Testis (tissue), 3 donors: ENCODE data around the gene FIBCD1. TPM values are rescaled to one million over a fixed set of nuclear protein-coding genes. Genes with fewer than 3 reads are reported as not detected.

Source experiments
- DNase-seq: peaks from one replicate; pipeline ENCODE4 v3.0.0-alpha.2; 2019
- H3K27ac ChIP-seq, 2 donors: fragments of 200-600 bp; sonication (generic); one replicate each; pipeline ENCODE4 v1.5.1; 2019
- H3K27me3 ChIP-seq: fragments of 200-600 bp; sonication (generic); one replicate; pipeline ENCODE4 v1.5.1; 2019
- H3K36me3 ChIP-seq: fragments of 200-600 bp; sonication (generic); one replicate; pipeline ENCODE4 v1.5.1; 2017; ENCODE audit warnings: low read depth; ENCODE audit errors: missing control alignments
- H3K4me1 ChIP-seq: fragments of 200-600 bp; sonication (generic); one replicate; pipeline ENCODE4 v1.5.1; 2019
- H3K4me3 ChIP-seq, 2 donors: fragments of 200-600 bp; sonication (generic); one replicate each; pipeline ENCODE4 v1.5.1; 2017 to 2019
- H3K9me3 ChIP-seq: fragments of 200-600 bp; sonication (generic); one replicate; pipeline ENCODE4 v1.5.1; 2017
- POLR2A ChIP-seq: fragments of 450-650 bp; IDR thresholded peaks from one replicate; pipeline ENCODE4 v1.6.1; 2017; ENCODE audit warnings: antibody characterized with exemption, mild to moderate bottlenecking, moderate library complexity
- WGBS, 2 donors: methylation state at CpG; one replicate each; pipeline ENCODE4 v1.1.5; 2018; 5-methylcytosine and 5-hydroxymethylcytosine counted together
- intact Hi-C: fragments of 100-400 bp; cut with DNase I; formaldehyde crosslinking; loops from one replicate; pipeline ENCODE4 v1.15.1; 2023; ENCODE audit warnings: low total_unique reads
- polyA plus RNA-seq: library from polyadenylated mRNA; stranded (reverse); fragments of 350-450 nt; fragmentation: Illumina TruSeq; extraction: RNeasy Lipid Tissue Mini Kit (QIAGEN cat#74804); gene quantifications from one replicate; pipeline ENCODE4 v1.2.3, GENCODE V29; 2014; ENCODE audit warnings: low read depth, low replicate concordance; ENCODE audit not compliant: insufficient read depth
- total RNA-seq, 2 donors: library from RNA; depleted of rRNA; stranded (reverse); fragments of >200 nt; gene quantifications; one replicate each; pipeline ENCODE4 v1.2.3, GENCODE V29; 2016
- TF ChIP-seq, protein P1 (sequence below), 3 experiments: fragments of 450-650 bp in 2 of 3; fragments of 200-600 bp in 1 of 3; sonication (generic) in 1 of 3; IDR thresholded peaks; one replicate each; pipeline ENCODE4 v1.5.1; 2016 to 2019; ENCODE audit warnings: antibody characterized with exemption in 3 of 3, mild to moderate bottlenecking in 2 of 3, moderate library complexity in 1 of 3

Gene FIBCD1
- total and polyA plus RNA-seq, 3 donors from 2014 or later, result 20.8 to 33.5 (median 29.1) TPM

DNA sequence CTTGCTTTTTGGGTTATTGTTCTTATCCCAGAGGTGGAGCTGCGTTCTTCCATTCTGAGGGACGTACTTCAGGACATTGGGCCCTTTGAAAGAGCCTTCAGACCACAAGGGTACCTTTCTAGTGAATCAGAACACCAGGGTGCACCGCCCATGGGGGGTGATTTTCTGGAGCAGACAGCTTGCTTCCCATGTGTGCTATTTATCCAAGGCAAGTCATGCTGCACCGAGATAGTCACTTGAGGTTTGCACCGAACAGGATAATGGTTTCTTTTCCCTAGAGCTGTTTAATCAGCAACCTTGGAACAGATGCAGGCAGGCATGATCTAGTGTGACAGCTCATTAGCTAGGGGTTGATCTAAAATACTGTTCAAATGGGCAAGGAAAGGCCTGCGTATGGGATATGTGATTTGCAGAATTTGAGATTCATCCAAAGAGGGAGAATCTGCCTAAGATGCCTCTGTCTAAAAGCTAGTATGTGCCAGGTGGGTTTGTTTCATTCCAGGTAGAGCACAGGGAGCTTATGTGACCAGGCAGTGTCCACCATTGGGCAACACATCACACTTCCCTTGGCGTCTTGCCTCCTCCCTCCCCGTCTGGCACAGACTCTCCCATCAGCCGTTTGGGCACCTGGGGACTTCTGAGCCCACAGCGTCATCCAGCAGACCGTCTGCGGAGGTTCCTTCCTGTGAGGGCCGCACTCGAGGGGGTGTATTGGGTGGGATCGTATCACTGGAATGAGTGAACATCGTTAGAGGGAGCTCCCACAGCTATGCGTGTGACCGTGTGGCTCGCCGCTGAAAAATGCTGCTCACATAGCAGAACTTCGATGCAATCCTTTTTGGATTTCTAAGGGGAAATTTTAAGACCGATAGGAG, 80.9 kb downstream of the FIBCD1 start:
- no peak for DNase-seq
- no peaks in the 10 kb centered on the region for H3K4me1 ChIP-seq
- TF ChIP-seq, protein P1, sequence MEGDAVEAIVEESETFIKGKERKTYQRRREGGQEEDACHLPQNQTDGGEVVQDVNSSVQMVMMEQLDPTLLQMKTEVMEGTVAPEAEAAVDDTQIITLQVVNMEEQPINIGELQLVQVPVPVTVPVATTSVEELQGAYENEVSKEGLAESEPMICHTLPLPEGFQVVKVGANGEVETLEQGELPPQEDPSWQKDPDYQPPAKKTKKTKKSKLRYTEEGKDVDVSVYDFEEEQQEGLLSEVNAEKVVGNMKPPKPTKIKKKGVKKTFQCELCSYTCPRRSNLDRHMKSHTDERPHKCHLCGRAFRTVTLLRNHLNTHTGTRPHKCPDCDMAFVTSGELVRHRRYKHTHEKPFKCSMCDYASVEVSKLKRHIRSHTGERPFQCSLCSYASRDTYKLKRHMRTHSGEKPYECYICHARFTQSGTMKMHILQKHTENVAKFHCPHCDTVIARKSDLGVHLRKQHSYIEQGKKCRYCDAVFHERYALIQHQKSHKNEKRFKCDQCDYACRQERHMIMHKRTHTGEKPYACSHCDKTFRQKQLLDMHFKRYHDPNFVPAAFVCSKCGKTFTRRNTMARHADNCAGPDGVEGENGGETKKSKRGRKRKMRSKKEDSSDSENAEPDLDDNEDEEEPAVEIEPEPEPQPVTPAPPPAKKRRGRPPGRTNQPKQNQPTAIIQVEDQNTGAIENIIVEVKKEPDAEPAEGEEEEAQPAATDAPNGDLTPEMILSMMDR (IDR thresholded peaks at IDR 0.05), result no peak
- TF ChIP-seq POLR2A, result no peak
- WGBS, 2 donors, result 66 to 72% methylated on average over 22 of the region's 22 CpGs
- H3K27me3 ChIP-seq, result no peaks in the 10 kb centered on the region
- no peak overlapping the region for H3K4me3 ChIP-seq
- no peaks in the 10 kb centered on the region for H3K9me3 ChIP-seq
- intact Hi-C loops, result no loop called here
- H3K27ac ChIP-seq, result peak overlapping the region in 1 of 2 donors; percentile 72
- H3K36me3 ChIP-seq, result no peaks in the 10 kb centered on the region

DNA sequence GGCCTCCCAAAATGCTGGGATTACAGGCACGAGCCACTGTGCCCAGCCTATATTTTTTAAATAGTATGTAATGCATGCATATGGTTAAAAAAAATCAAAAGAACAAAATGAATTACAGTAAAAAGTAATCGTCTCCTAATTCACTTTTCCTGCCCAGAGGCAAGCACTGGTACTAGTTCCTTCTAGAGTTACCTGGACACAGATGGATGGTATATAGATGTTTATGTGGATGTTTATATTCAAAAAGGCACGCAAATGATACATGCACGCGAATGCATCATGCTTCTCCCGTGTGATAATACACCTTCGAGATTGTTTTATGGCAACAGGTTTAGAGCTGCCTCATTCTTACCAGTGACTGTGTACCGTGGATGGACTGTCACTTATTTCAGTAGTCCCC, 82.6 kb downstream of the FIBCD1 start:
- no peaks in the 10 kb centered on the region for H3K4me1 ChIP-seq
- H3K9me3 ChIP-seq, result no peaks in the 10 kb centered on the region
- intact Hi-C loops, result no loop called here
- H3K27me3 ChIP-seq, result no peaks in the 10 kb centered on the region
- WGBS, 2 donors, result 85 to 87% methylated on average over 8 of the region's 8 CpGs
- DNase-seq, result no peak
- H3K4me3 ChIP-seq, result no peak overlapping the region
- TF ChIP-seq POLR2A, result no peak
- TF ChIP-seq, protein P1 (IDR thresholded peaks at IDR 0.05), result no peak
- H3K36me3 ChIP-seq, result no peaks in the 10 kb centered on the region
- H3K27ac ChIP-seq, result no peak overlapping the region

DNA sequence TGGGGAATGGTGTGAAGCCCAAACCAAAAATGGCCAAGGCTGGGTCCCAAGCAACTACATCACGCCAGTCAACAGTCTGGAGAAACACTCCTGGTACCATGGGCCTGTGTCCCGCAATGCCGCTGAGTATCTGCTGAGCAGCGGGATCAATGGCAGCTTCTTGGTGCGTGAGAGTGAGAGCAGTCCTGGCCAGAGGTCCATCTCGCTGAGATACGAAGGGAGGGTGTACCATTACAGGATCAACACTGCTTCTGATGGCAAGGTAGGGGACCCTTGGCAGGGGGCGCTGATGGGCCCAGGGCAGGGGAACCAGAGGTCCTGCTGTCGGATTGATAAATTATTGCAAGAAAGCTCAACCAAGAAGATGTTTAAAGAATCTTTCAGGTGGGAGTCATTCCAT, 84.2 kb downstream of the FIBCD1 start:
- WGBS, 2 donors, result 88 to 93% methylated on average over 7 to 9 of the region's 9 CpGs
- no peak for TF ChIP-seq POLR2A
- TF ChIP-seq, protein P1 (IDR thresholded peaks at IDR 0.05), result no peak
- Histone ChIP-seq H3K27me3 (no peaks in the 10 kb centered on the region), H3K4me3 (no peak overlapping the region), H3K9me3 (no peaks in the 10 kb centered on the region), H3K36me3 (no peaks in the 10 kb centered on the region), H3K4me1 (no peaks in the 10 kb centered on the region), H3K27ac (no peak overlapping the region)
- intact Hi-C loops, result no loop called here
- DNase-seq, result no peak

DNA sequence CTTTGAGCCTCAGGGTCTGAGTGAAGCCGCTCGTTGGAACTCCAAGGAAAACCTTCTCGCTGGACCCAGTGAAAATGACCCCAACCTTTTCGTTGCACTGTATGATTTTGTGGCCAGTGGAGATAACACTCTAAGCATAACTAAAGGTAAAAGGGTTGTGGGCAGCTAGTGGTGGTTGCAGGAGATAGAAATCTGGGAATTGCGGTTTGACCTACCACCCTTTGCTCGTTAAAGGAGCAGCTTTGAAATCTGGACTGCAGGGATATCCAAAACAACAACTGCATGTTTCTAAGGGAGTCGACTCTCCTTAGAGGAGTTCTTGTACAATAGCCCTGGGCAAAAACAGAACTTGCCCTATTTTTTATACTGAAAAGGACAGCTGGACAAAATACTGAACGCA, 85.0 kb downstream of the FIBCD1 start:
- TF ChIP-seq, protein P1 (IDR thresholded peaks at IDR 0.05), result no peak
- no peak for TF ChIP-seq POLR2A
- Histone ChIP-seq H3K4me3 (no peak overlapping the region), H3K4me1 (no peaks in the 10 kb centered on the region), H3K36me3 (no peaks in the 10 kb centered on the region), H3K27ac (no peak overlapping the region), H3K9me3 (no peaks in the 10 kb centered on the region), H3K27me3 (no peaks in the 10 kb centered on the region)
- 78 to 83% methylated on average over 8 of the region's 8 CpGs for WGBS, 2 donors
- intact Hi-C loops, result no loop called here
- DNase-seq, result no peak

DNA sequence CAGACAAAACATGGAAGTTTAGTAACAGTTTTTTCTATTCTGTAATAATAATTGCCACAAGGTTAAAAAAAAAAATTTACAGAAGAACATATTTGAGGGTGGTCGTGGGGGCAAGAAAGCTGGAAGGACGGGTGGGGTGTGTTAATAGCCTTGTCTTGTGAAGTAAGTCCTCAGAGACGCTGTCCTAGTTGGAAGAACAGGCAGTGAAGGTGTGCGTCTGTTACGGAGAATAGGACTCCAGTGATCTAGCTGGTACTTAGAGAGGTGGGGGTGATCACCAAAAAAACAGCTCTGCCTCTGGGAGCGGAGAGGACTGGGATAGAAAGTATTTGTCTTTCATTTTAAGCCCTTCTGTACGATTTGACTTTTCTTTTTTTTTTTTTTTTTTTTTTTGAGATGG, 86.2 kb downstream of the FIBCD1 start:
- WGBS, 2 donors, result 83% methylated on average over 7 of the region's 7 CpGs
- Histone ChIP-seq H3K27me3 (no peaks in the 10 kb centered on the region), H3K4me3 (no peak overlapping the region), H3K4me1 (peaks cover 5% of the 10 kb centered on the region), H3K27ac (no peak overlapping the region), H3K36me3 (no peaks in the 10 kb centered on the region), H3K9me3 (no peaks in the 10 kb centered on the region)
- DNase-seq, result no peak
- TF ChIP-seq, protein P1 (IDR thresholded peaks at IDR 0.05), result no peak
- no peak for TF ChIP-seq POLR2A
- intact Hi-C loops, result no loop called here
